DMS53 treated with DMSO at 0.1 percent for 48 hours (cell line): ENCODE measurements around the gene SPATA2.
"Not testable (repeated sequence)": the region's sequence is repeated elsewhere in the genome, so short reads cannot be mapped to it uniquely, and the experiment has no call there.

Source experiments
- DNase-seq: peaks from one replicate; lab custom pipeline; 2025; ENCODE audit not compliant: unreplicated experiment; lab: John Stamatoyannopoulos, UW

The SPATA2 gene

GRCh38 chr20:49905415-49906091 lies 9.8 kb downstream of the SPATA2 start:
- DNase-seq, result no peak

GRCh38 chr20:49904440-49905214 lies 10.7 kb downstream of the SPATA2 start:
- DNase-seq, result no peak

- no peak for DNase-seq
These were observed 13.7 kb downstream of the SPATA2 start for GRCh38 chr20:49901588-49901987.

- peak; percentile 25 for DNase-seq
These were observed 15.6 kb downstream of the SPATA2 start for GRCh38 chr20:49899541-49900383.

- no peak for DNase-seq
These were observed 19.1 kb downstream of the SPATA2 start for GRCh38 chr20:49896204-49896603.

GRCh38 chr20:49895474-49896093 lies 19.7 kb downstream of the SPATA2 start:
- not testable (repeated sequence) for DNase-seq

GRCh38 chr20:49894073-49894470 lies 21.3 kb downstream of the SPATA2 start:
- DNase-seq, result no peak

- no peak for DNase-seq
These were observed 21.9 kb downstream of the SPATA2 start for GRCh38 chr20:49893242-49894072.

- DNase-seq, result no peak
These were observed 22.5 kb downstream of the SPATA2 start for GRCh38 chr20:49892817-49893216.

- DNase-seq, result no peak
These were observed 23.1 kb downstream of the SPATA2 start for GRCh38 chr20:49892260-49892659.

- DNase-seq, result no peak
These were observed 23.7 kb downstream of the SPATA2 start for GRCh38 chr20:49891476-49892110.

- DNase-seq, result no peak
These were observed 24.6 kb downstream of the SPATA2 start for GRCh38 chr20:49890471-49891361.

GRCh38 chr20:49889935-49890333 lies 25.4 kb downstream of the SPATA2 start:
- DNase-seq, result no peak

- no peak for DNase-seq
These were observed 26.1 kb downstream of the SPATA2 start for GRCh38 chr20:49889001-49889934.

GRCh38 chr20:49888212-49889000 lies 26.9 kb downstream of the SPATA2 start:
- DNase-seq, result peak; percentile 30

GRCh38 chr20:49887251-49888211 lies 27.8 kb downstream of the SPATA2 start:
- DNase-seq, result no peak
